Thoracic aorta (tissue), 2 donors: ENCODE results near the gene NECTIN4. TPM values are rescaled to one million over a fixed set of nuclear protein-coding genes. Genes with fewer than 3 reads are reported as not detected.
A peak's percentile ranks its signal among the peaks of the same experiment; 100 is the strongest.

ENCODE experiments used
- ATAC-seq: fragments of 150-250 bp; one replicate; pipeline ENCODE4 v1.8.0; 2017; ENCODE audit warnings: low read depth; ENCODE audit not compliant: insufficient number of reproducible peaks, low FRiP score
- DNase-seq: peaks from one replicate; pipeline ENCODE4 v3.0.0-alpha.2; 2020; ENCODE audit warnings: low spot score
- H3K27ac ChIP-seq, 2 donors: fragments of 200-600 bp; sonication (generic); 1 replicate in 1 of 2; 2 replicates in 1 of 2; pipeline ENCODE4 v1.5.1; 2016; ENCODE audit warnings: mild to moderate bottlenecking in 2 of 2, moderate library complexity in 2 of 2
- H3K27me3 ChIP-seq: fragments of 200-600 bp; sonication (generic); replicated peaks from 2 replicates; pipeline ENCODE4 v1.6.0; 2016; ENCODE audit warnings: mild to moderate bottlenecking; ENCODE audit not compliant: insufficient read depth
- H3K36me3 ChIP-seq: fragments of 200-600 bp; sonication (generic); one replicate; pipeline ENCODE4 v1.5.1; 2016
- H3K4me1 ChIP-seq, 2 donors: fragments of 200-600 bp; sonication (generic); 1 replicate in 1 of 2; 2 replicates in 1 of 2; pipeline versions ENCODE4 v1.5.1 to v1.6.0; 2016; ENCODE audit warnings: low read depth in 2 of 2, mild to moderate bottlenecking in 1 of 2; ENCODE audit not compliant: control insufficient read depth in 1 of 2
- H3K4me3 ChIP-seq: fragments of 200-600 bp; sonication (generic); 2 replicates; pipeline ENCODE4 v1.5.1; 2016; ENCODE audit warnings: mild to moderate bottlenecking
- H3K9me3 ChIP-seq: fragments of 200-600 bp; sonication (generic); 2 replicates; pipeline ENCODE4 v1.5.1; 2016
- total RNA-seq, 2 donors: library from RNA; depleted of rRNA; stranded (reverse); fragments of >200 nt; gene quantifications; one replicate each; pipeline versions ENCODE4 v1.1.0 to v1.2.3, GENCODE V29; 2016
- TF ChIP-seq, protein P1 (sequence below): fragments of 200-600 bp; sonication (generic); IDR thresholded peaks from one replicate; pipeline ENCODE4 v1.5.1; 2019; ENCODE audit warnings: antibody characterized with exemption

NECTIN4 gene
- total RNA-seq, 2 donors from 2014 or later: 0.14 TPM; not detected in 1

DNA sequence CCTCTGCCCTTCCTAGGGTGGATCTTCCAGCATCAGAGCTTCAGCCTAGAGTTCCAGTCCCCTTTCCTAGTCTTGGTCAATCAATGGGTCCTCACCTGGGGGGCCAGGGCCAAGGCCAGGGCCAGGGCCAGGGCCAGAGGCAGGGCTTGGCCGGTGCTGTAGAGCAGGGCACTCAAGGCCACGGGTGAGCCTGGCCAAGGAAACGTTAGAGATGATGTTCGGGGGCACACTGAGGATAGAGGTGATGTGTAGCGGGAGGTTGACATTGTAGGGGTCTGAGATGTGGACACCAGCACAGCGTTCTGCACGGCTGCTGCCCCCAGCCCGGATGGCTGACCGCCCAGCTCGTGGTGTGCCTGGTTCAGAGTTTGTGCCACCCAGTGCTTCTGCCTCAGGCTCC is 38.1 kb downstream of the NECTIN4 start:
- TF ChIP-seq, protein P1, sequence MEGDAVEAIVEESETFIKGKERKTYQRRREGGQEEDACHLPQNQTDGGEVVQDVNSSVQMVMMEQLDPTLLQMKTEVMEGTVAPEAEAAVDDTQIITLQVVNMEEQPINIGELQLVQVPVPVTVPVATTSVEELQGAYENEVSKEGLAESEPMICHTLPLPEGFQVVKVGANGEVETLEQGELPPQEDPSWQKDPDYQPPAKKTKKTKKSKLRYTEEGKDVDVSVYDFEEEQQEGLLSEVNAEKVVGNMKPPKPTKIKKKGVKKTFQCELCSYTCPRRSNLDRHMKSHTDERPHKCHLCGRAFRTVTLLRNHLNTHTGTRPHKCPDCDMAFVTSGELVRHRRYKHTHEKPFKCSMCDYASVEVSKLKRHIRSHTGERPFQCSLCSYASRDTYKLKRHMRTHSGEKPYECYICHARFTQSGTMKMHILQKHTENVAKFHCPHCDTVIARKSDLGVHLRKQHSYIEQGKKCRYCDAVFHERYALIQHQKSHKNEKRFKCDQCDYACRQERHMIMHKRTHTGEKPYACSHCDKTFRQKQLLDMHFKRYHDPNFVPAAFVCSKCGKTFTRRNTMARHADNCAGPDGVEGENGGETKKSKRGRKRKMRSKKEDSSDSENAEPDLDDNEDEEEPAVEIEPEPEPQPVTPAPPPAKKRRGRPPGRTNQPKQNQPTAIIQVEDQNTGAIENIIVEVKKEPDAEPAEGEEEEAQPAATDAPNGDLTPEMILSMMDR: no peak
- H3K27ac ChIP-seq: no peak overlapping the region
- H3K4me3 ChIP-seq: no peak overlapping the region
- H3K9me3 ChIP-seq: no peaks in the 10 kb centered on the region
- DNase-seq (no peak), ATAC-seq (no peak)
- H3K36me3 ChIP-seq: no peaks in the 10 kb centered on the region
- no peaks in the 10 kb centered on the region for H3K27me3 ChIP-seq
- H3K4me1 ChIP-seq: no peaks in the 10 kb centered on the region

DNA sequence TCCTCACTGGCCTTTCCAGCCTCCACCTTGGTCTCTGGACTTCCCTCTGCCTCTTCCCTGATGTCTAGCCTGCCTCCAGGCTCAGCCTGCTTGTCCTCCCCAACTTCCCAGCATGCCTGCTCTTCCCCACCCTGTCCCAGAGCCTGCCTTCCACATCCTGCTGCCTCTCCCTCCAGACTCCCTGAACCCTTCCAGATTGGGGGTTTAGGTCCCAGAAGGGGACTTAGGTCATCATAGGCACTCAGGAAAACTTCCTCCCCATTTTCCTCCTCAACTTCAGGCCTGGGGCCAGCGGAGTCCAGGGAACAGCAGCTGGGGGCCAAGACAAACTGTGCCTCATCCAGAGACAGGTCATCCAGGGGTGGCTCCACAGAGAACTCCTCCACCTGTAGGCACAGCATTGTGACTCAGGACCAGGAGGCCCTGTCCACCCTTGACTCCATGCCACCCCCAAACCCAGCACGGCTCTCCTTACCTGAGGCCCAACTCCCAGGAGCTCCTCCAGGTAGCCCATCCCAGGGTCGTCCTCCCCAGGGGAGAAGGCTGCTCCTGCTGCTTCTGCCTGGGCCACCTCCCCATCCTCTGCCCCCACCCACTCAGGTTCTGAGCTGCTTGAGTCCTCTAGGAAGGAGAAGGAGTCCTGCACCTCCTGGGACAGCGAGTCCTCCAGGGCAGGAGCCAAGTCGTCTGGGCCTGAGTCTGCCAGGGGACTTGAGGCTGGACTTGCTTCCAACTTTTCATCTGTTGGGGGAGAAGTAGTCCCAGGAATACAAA is 40.2 kb downstream of the NECTIN4 start:
- ATAC-seq (no peak), DNase-seq (no peak)
- H3K4me3 ChIP-seq: no peak overlapping the region
- H3K4me1 ChIP-seq: peaks cover 5 to 6% of the 10 kb centered on the region in 2 donors
- H3K36me3 ChIP-seq: no peaks in the 10 kb centered on the region
- no peak overlapping the region for H3K27ac ChIP-seq
- no peaks in the 10 kb centered on the region for H3K27me3 ChIP-seq
- TF ChIP-seq, protein P1: no peak
- H3K9me3 ChIP-seq: no peaks in the 10 kb centered on the region

DNA sequence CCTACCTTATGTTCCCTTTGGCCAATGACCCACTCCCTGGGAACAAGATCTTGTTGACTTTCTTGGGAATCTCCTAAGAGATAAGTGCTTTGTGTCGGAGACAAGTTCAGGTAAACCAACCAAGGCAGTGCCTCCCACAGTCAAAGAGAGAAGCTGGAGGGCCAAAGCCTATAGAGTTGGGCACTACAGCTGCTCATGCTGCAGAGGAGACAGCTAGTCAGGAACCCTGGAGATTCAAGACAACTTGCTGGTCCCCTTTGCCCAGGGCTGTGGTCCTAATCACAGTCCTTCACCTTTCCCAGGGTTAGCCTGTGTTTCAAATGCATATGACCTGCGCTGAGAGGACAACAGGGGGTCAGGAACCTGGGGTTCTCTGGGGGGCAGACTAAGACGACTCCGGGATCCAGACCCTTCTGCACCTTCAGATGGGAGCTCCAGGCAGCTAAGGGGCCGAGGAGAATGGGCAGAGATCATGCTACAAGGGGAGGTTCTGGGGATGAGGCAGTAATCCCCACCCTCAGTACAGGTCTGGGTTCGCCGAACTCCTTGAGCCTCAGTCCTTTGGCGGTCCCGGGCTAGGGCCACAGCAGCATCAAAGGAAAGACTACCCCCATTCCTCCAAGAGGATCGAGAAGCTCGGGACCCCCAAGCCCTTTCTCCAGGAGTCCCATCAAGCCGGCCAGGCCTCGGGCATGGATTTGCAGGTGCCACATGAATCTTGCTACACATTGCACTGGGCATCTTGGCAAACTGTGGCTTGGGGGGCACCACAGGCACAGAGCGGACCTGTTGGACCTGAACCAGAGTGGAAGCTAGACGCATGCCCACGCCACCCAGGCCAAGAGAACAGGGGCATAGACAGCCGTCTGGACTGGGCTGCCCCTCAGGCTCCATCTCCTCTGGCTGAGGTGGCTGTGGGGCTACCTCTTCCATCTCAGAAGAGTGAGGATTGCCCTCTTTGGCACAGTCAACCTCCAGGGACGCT is 41.6 kb downstream of the NECTIN4 start:
- peak overlapping the region in 1 of 2 donors; percentile 93 for H3K27ac ChIP-seq
- no peaks in the 10 kb centered on the region for H3K9me3 ChIP-seq
- H3K27me3 ChIP-seq: no peaks in the 10 kb centered on the region
- DNase-seq (no peak), ATAC-seq (no peak)
- H3K36me3 ChIP-seq: peaks cover 4% of the 10 kb centered on the region
- TF ChIP-seq, protein P1: no peak
- peaks cover 9 to 18% of the 10 kb centered on the region in 2 donors for H3K4me1 ChIP-seq
- H3K4me3 ChIP-seq: no peak overlapping the region

DNA sequence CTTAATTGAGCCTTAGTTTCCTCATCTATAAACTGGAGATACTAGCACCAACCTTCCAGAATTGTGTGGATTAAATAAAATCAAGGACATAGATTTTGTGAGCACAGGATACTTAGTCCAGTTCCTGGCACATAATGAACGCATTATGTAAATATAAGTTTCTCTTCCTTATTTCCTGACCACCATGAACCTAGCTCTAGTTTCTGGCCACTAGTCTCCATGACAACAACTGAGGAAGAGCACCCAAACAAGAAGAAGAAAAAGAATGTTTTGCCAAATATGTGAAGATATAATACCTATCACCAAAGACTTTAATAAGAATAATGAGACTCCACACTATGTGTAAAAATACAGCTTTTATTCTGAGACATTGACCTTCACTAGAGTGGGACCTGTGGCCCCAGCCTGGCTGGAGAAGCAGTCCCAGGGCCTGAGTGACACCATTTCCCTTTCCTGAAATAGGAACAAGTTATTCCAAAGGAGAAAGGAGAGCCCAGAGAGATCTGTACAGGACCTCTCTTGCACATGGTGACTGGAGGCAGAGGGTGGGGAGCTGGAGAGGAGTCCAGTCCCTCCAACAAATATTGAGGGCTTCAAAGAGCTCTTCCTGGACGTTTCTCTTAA is 42.6 kb downstream of the NECTIN4 start:
- H3K27me3 ChIP-seq: no peaks in the 10 kb centered on the region
- peaks cover 9 to 18% of the 10 kb centered on the region in 2 donors for H3K4me1 ChIP-seq
- TF ChIP-seq, protein P1: no peak
- H3K27ac ChIP-seq: peak overlapping the region; percentile 93 to 94
- no peak for ATAC-seq
- peak overlapping the region; percentile 88 for H3K4me3 ChIP-seq
- H3K36me3 ChIP-seq: peaks cover 14% of the 10 kb centered on the region
- no peak for DNase-seq
- no peaks in the 10 kb centered on the region for H3K9me3 ChIP-seq
